ENCODE results near the gene ECD.

GRCh38 chr10:73211106-73211811 is 43.5 kb upstream of the ECD start:
- TF ChIP-seq GATA2 (IDR thresholded peaks at IDR 0.05; ENCODE audit: low read depth, low read length) (no peak), GATA3 (IDR thresholded peaks at IDR 0.05; ENCODE audit: low read depth, low read length) (no peak)

Measured in SH-SY5Y (cell line).